ENCODE data around the gene B4GALNT1. TPM values are rescaled to one million over a fixed set of nuclear protein-coding genes. Genes with fewer than 3 reads are reported as not detected.

B4GALNT1 gene
- polyA plus RNA-seq, 1 donor (not counting 4 experiments of a cell fraction or from before 2014, with no cell fraction given): 0.08 TPM

DNA sequence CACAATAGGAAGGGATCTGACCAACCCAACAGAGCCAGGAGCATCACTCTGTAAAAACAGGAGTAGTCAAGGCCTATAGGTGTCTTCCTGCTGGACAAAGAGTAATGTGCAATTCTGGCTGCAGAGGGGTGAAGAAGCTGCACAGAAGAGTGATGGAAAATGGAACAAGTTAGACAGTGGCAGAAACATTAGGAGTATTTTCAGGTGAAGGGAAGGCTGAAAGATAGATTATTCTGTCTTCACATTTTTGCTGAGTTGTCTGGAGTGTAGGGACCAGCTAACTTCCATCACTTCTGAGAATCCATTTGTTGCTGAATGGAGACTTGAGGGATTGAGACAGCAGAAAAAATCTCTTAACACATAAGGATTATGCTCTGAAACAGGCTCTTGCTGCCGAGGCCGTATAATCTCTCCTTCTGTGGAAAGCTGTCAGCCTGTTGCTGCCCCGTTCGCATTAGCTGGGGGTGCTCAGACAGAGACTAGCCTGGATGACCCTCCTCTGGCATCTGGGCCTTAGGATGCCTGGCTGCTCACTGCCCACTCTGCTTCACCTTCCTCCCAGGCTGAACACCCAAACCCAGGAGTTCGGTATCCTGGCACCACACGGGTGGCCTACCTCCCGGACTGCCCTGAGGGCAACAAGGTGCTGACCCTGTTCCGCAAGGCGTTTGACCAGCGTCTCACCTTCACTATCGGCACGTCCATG lies 24.9 kb downstream of the B4GALNT1 start:
- no peak overlapping the region for H3K9ac ChIP-seq (ENCODE audit: control insufficient read depth, extremely low read depth, insufficient read depth, low read length)
- no peaks in the 10 kb centered on the region for H3K9me3 ChIP-seq (ENCODE audit: control insufficient read depth, low read depth, low read length)
- H3K4me1 ChIP-seq (ENCODE audit: control insufficient read depth, extremely low read depth, insufficient read depth, low read length): peaks cover 15% of the 10 kb centered on the region
- H3K4me2 ChIP-seq (ENCODE audit: control insufficient read depth, extremely low read depth, insufficient read depth, low read depth, low read length): no peak overlapping the region
- no peak overlapping the region for H3K4me3 ChIP-seq (ENCODE audit: control insufficient read depth in 2 of 3, extremely low read depth in 1 of 3, insufficient read depth in 2 of 3, low read depth in 1 of 3, low read length in 3 of 3)
- FAIRE-seq (no peak), DNase-seq (ENCODE audit: low read depth, low spot score) (no peak)
- peaks cover 46% of the 10 kb centered on the region for H3K27me3 ChIP-seq (ENCODE audit: control insufficient read depth, extremely low read depth, insufficient read depth, low read length)
- dilution Hi-C loops (cut with MboI; ENCODE audit: extremely low pct_ligation_motif_present, low sequenced_read_pairs): no loop called here
- no peaks in the 10 kb centered on the region for H3K36me3 ChIP-seq (ENCODE audit: control insufficient read depth in 2 of 2, extremely low read depth in 1 of 2, insufficient read depth in 2 of 2, low read length in 2 of 2)
- H3K27ac ChIP-seq (ENCODE audit: control insufficient read depth, insufficient read depth, low read length): no peak overlapping the region
- no peaks in the 10 kb centered on the region for H3K79me2 ChIP-seq (ENCODE audit: control insufficient read depth, insufficient read depth, low read length)
- H2AFZ ChIP-seq (ENCODE audit: control insufficient read depth, low read length): no peak overlapping the region
- TF ChIP-seq CTCF (optimal IDR thresholded peaks at IDR 0.05 in 1 of 3, IDR thresholded peaks at IDR 0.05 in 1 of 3, conservative IDR thresholded peaks at IDR 0.05 in 1 of 3; ENCODE audit: extremely low read depth in 1 of 3, insufficient read depth in 2 of 3, low read length in 3 of 3): no peak
- no peak for TF ChIP-seq EZH2 (IDR thresholded peaks at IDR 0.05; ENCODE audit: low read length)
- no peaks in the 10 kb centered on the region for H3K9me1 ChIP-seq (ENCODE audit: control insufficient read depth, extremely low read depth, insufficient read depth, low read length)
- no peaks in the 10 kb centered on the region for H4K20me1 ChIP-seq (ENCODE audit: control insufficient read depth, extremely low read depth, insufficient read depth, low read length)

DNA sequence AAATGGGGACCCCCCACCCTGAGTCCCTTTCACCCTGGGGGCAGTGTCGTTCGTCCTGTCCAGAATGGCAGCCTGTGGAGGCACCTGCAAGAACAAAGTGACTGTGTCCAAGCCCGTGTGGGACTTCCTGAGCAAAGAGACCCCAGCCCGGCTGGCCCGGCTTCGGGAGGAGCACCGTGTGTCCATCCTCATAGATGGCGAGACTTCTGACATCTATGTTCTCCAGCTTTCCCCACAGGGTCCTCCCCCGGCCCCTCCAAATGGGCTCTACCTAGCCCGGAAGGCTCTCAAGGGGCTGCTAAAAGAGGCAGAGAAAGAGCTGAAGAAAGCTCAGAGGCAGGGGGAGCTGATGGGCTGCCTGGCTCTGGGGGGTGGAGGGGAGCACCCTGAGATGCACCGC lies 26.2 kb downstream of the B4GALNT1 start:
- Histone ChIP-seq H3K4me2 (ENCODE audit: control insufficient read depth, extremely low read depth, insufficient read depth, low read depth, low read length) (no peak overlapping the region), H3K4me1 (ENCODE audit: control insufficient read depth, extremely low read depth, insufficient read depth, low read length) (peaks cover 15% of the 10 kb centered on the region), H3K9ac (ENCODE audit: control insufficient read depth, extremely low read depth, insufficient read depth, low read length) (no peak overlapping the region), H3K27me3 (ENCODE audit: control insufficient read depth, extremely low read depth, insufficient read depth, low read length) (peaks cover 33% of the 10 kb centered on the region), H3K9me3 (ENCODE audit: control insufficient read depth, low read depth, low read length) (no peaks in the 10 kb centered on the region), H3K4me3 (ENCODE audit: control insufficient read depth in 2 of 3, extremely low read depth in 1 of 3, insufficient read depth in 2 of 3, low read depth in 1 of 3, low read length in 3 of 3) (no peak overlapping the region), H3K27ac (ENCODE audit: control insufficient read depth, insufficient read depth, low read length) (no peak overlapping the region), H3K79me2 (ENCODE audit: control insufficient read depth, insufficient read depth, low read length) (no peaks in the 10 kb centered on the region), H4K20me1 (ENCODE audit: control insufficient read depth, extremely low read depth, insufficient read depth, low read length) (no peaks in the 10 kb centered on the region), H3K36me3 (ENCODE audit: control insufficient read depth in 2 of 2, extremely low read depth in 1 of 2, insufficient read depth in 2 of 2, low read length in 2 of 2) (peaks cover 4 to 7% of the 10 kb centered on the region in 2 experiments), H2AFZ (ENCODE audit: control insufficient read depth, low read length) (no peak overlapping the region), H3K9me1 (ENCODE audit: control insufficient read depth, extremely low read depth, insufficient read depth, low read length) (peaks cover 3% of the 10 kb centered on the region)
- dilution Hi-C loops (cut with MboI; ENCODE audit: extremely low pct_ligation_motif_present, low sequenced_read_pairs): no loop called here
- TF ChIP-seq EZH2 (IDR thresholded peaks at IDR 0.05; ENCODE audit: low read length): no peak
- no peak for TF ChIP-seq CTCF (optimal IDR thresholded peaks at IDR 0.05 in 1 of 3, IDR thresholded peaks at IDR 0.05 in 1 of 3, conservative IDR thresholded peaks at IDR 0.05 in 1 of 3; ENCODE audit: extremely low read depth in 1 of 3, insufficient read depth in 2 of 3, low read length in 3 of 3)
- FAIRE-seq (no peak), DNase-seq (ENCODE audit: low read depth, low spot score) (no peak)

All from keratinocyte (primary cell).